DOHH2 (cell line): ENCODE results near the gene PNMT.

Experiments used
- CTCF ChIP-seq: fragments of 200-600 bp; sonication (generic); IDR thresholded peaks from one replicate; pipeline ENCODE4 v1.5.1; 2014; ENCODE audit warnings: antibody characterized with exemption, mild to moderate bottlenecking, low read depth, low read length; ENCODE audit not compliant: poor library complexity, severe bottlenecking
- EZH2phosphoT487 ChIP-seq: fragments of 200-600 bp; sonication (generic); IDR thresholded peaks from 2 replicates; pipeline ENCODE4 v1.6.1; 2017; ENCODE audit warnings: borderline replicate concordance, mild to moderate bottlenecking, antibody characterized with exemption, low read length, moderate library complexity, mixed read lengths

DNA sequence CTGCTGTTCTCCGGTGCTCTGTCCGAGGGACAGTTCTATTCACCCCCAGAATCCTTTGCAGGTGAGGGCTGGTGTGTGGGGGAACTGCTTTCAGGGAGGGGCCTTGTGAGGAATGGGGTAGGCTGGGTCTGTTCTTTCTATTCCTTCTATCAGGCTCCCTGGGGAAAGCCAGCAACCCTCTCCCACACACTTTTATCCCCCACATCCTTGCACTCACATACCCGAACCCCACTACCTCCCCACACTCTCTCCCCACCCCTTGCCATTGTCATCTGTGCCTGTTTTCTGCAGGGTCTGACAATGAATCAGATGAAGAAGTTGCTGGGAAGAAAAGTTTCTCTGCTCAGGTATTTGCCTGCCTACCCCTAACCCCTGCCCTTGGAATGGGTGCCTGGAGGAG lies 9.5 kb upstream of the PNMT start:
- TF ChIP-seq CTCF = no peak
- TF ChIP-seq EZH2phosphoT487 = no peak
